HG03469 (cell line): ENCODE results near the gene CA9.
"Not testable (repeated sequence)": the region's sequence is repeated elsewhere in the genome, so short reads cannot be mapped to it uniquely, and the experiment has no call there.

ENCODE experiments used
- ATAC-seq: cut with Tn5 transposase; IDR thresholded peaks from one replicate; pipeline ENCODE4 v1.9.1; 2021; ENCODE audit warnings: mild to moderate bottlenecking, moderate library complexity, moderate number of reproducible peaks; ENCODE audit not compliant: unreplicated experiment

The CA9 gene

GRCh38 chr9:35673132-35674024, at the start of gene CA9:
CA9 (plus strand) TSS chr9:35673928; CDS start chr9:35673960, 32 bp downstream.
- ATAC-seq, result no peak

GRCh38 chr9:35627575-35627974, 46.2 kb upstream of the CA9 start:
- no peak for ATAC-seq

- ATAC-seq, result no peak
Measured at GRCh38 chr9:35628389-35628991, 45.2 kb upstream of the CA9 start.

- no peak for ATAC-seq
Measured at GRCh38 chr9:35629597-35629996, 44.1 kb upstream of the CA9 start.

- no peak for ATAC-seq
Measured at GRCh38 chr9:35635730-35636129, 38.0 kb upstream of the CA9 start.

- ATAC-seq, result no peak
Measured at GRCh38 chr9:35636135-35636876, 37.4 kb upstream of the CA9 start.

GRCh38 chr9:35636877-35637246, 36.9 kb upstream of the CA9 start:
- not testable (repeated sequence) for ATAC-seq

GRCh38 chr9:35637427-35637955, 36.2 kb upstream of the CA9 start:
- ATAC-seq, result not testable (repeated sequence)

- ATAC-seq, result not testable (repeated sequence)
Measured at GRCh38 chr9:35638751-35639150, 35.0 kb upstream of the CA9 start.

GRCh38 chr9:35639225-35639624, 34.5 kb upstream of the CA9 start:
- ATAC-seq, result not testable (repeated sequence)

GRCh38 chr9:35639631-35640030, 34.1 kb upstream of the CA9 start:
- ATAC-seq, result no peak

- ATAC-seq, result not testable (repeated sequence)
Measured at GRCh38 chr9:35640431-35640830, 33.3 kb upstream of the CA9 start.

- ATAC-seq, result not testable (repeated sequence)
Measured at GRCh38 chr9:35641478-35641877, 32.2 kb upstream of the CA9 start.

GRCh38 chr9:35643046-35643445, 30.7 kb upstream of the CA9 start:
- ATAC-seq, result no peak

GRCh38 chr9:35645736-35646135, 28.0 kb upstream of the CA9 start:
- not testable (repeated sequence) for ATAC-seq

- ATAC-seq, result no peak
Measured at GRCh38 chr9:35646153-35646532, 27.6 kb upstream of the CA9 start.

- peak; percentile 62 for ATAC-seq
Measured at GRCh38 chr9:35646533-35647265, 27.0 kb upstream of the CA9 start.

- ATAC-seq, result no peak
Measured at GRCh38 chr9:35649431-35650340, 24.0 kb upstream of the CA9 start.

- ATAC-seq, result no peak
Measured at GRCh38 chr9:35650341-35651158, 23.2 kb upstream of the CA9 start, which contains the start of gene SIT1. SIT1 (minus strand) TSS chr9:35650931; CDS start chr9:35650853, 78 bp downstream.
